Stimulated activated CD8-positive, alpha-beta memory T cell treated with anti-CD3 and anti-CD28 coated beads, Interleukin-4, amount 100 ng/mL, for 24 hours (primary cell): ENCODE results near the gene OVOL3.

Experiments
- DNase-seq: peaks from one replicate; pipeline ENCODE4 v3.0.0-alpha.2; 2020; ENCODE audit warnings: low read depth

OVOL3 gene

DNA sequence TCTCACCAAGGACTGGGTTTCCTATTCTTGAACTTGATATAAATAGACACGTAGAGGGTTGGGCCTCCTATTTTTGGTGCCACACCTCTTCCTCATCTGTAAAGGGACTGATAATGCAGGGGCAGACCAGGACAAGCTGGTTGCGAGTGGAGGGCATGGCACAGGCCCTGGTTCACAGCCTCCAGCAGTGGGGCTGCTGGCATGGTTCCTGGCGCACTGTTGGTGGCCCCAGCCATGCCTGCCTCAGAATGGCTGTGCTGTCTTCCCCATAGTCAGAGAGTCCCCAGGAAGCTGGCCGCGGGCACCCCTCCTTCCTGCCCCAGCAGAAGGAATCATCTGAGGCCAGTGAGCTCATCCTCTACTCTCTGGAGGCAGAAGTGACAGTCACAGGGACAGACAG is 10.5 kb upstream of the OVOL3 start:
- DNase-seq: no peak

DNA sequence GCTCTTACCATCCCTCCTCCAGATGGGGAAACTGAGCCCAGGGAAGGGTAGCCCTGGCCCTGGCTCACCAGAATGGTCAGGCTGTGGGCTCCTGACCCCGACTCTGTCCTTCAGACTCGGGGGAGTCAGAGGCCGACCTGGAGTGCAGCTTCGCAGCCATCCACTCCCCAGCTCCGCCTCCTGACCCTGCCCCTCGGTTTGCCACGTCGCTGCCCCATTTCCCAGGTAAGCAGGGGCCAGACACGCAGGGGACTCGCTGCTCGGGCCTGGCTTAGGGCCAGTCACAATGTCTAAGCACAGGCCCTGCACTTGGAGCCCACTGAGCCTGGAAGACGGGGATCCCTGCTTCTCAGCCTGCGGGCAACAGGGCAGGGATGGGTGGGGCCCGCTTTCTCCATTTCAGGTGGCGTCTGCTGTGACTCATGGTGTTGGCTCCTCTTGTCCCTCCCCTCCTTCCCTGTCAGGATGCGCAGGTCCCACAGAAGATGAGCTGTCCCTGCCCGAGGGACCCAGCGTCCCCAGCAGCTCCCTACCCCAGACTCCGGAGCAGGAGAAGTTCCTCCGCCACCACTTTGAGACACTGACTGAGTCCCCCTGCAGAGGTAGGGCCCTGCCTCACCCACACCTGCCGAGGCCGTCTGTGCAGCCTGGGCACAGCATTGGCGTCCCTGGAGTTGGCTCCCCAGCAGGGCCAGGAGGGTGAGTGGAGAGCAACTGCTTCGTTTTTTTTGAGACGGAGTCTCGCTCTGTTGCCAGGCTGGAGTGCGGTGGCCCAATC is 9.2 kb upstream of the OVOL3 start:
- DNase-seq: no peak

DNA sequence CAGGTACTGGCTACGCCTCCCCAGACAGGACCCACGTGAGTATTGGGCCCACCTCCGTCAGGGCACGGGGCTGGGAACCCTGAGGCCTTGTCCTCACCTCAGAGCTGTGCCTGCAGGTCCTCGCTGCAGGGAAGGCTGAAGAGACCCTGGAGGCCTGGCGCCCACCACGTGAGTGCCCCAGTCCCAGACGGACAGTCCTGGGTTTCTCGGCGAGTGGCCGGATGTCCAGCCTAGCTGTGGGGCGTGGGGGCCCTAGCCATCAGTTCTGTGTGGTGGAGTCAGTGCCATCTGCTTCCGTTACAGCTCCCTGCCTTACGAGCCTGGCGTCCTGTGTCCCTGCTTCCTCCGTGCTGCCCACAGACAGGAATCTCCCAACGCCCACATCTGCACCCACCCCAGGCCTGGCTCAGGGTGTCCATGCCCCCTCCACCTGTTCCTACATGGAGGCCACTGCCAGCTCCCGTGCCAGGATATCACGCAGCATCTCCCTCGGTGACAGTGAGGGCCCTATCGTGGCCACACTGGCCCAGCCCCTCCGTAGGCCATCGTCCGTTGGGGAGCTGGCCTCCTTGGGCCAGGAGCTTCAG is 7.8 kb upstream of the OVOL3 start:
- no peak for DNase-seq

DNA sequence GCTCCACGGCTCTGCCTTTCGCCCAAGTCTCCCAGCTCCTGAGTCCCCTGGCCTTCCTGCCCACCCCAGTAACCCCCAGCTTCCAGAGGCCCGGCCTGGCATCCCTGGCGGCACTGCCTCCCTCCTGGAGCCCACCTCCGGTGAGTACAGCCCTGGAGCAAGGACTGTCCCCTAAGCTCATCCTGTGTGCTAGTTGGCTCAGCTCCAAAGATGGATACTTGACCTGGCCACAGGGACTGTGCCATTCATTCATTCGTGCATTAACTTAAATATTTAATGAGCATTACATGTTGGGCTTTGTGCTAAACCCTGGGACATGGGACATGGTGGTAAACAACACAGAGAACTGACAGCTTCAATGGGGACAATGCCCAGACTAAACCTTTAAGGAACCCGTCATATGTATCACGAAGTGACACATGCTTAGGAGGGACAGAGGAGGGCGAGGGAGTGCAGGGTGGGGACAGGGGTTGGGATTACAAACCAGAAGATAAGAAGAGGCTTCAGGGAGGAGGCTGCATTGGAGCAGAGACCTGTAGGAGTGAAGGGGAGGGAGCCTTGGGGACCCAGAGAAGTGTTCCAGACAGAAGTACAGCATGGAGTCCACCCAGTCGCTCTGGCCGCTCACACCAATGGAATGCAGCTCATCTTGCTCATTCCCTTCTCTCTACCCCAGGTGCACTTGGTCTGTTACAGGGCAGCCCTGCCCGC is 6.9 kb upstream of the OVOL3 start:
- no peak for DNase-seq

DNA sequence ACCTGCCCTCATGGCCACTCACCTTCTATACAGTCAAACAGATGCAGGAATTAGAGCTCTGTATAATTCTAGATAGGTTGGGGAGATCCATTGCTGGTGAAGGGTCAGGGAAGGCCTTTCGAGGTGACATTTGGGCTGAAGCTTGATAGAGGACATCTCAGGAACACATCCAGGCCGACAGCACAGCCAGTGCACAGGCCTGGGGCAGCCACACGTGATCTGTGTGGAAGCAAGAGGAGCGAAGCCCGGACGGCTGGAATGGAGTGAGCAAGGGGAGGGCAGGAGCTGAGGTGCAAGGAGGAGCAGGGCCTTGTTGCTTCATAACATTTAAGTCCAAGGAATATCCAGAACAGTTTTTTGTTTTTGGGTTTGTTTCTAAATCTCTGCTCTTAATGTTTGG is 4.5 kb upstream of the OVOL3 start:
- DNase-seq: no peak

DNA sequence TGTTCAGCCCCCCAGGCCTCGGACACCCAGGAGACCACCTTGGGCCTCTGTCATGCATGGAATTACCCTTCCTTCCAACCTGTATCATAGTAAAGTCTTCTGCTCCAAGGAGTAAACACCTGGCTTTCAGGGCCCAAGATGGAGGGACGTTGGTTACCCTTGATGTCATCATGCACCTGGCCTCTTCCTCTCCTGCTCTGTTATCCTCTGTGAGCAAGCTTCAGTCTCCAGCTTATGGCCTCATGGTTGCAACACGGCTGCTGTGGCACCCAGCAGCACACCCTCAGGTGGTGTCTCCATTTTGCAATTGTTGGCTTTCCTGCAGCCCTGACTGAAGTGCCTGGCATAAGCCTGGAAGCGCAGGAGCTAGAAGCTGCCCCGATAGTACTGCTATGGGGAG is 4.0 kb upstream of the OVOL3 start:
- no peak for DNase-seq

DNA sequence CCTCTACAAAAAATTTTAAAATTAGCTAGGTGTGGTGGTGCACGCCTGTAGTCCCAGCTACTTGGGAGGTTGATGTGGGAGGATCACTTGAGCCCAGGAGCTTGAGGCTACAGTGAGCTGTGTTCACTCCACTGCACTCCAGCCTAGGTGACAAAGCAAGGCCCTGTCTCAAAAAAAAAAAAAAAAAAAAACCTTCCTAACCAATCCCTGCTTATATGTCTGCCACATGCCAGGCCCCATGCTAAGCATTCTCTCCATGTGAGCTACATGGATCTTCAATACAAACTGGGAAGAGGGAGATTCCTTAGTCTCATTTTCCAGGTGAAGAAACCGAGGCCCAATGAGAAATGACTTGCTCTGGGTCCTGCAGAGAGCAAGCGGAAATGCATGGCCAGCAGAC is 2.3 kb upstream of the OVOL3 start:
- no peak for DNase-seq

DNA sequence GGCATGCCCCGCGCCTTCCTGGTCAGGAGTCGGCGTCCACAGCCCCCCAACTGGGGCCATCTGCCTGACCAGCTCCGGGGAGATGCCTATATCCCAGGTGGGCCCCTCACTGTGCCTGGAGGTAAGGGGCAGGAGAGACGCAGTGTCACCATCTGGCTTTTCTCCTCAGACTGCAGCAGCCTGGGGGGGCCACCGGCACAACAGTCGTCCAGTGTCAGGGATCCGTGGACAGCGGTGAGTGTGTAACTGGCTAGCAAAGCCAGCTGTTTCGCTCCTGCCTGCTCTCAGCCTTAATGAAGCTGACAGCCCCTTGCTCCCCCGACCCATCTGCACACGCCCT is 227 bp downstream of the OVOL3 start:
- DNase-seq: no peak

DNA sequence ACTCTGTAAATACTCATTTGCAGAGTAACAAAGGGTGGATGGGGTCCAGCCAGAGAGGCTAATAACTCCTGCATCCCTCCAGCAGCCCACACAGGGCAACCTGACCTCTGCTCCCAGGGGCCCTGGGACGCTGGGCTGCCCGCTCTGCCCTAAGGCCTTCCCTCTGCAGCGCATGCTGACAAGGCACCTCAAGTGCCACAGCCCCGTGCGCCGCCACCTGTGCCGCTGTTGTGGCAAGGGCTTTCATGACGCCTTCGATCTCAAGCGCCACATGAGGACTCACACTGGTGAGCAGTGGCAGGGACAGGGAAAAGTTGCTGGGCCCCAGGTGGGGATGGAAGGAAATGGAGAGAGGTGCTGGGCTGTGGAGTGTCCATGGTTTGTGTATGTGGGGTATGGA is 1.7 kb downstream of the OVOL3 start:
- DNase-seq: no peak

DNA sequence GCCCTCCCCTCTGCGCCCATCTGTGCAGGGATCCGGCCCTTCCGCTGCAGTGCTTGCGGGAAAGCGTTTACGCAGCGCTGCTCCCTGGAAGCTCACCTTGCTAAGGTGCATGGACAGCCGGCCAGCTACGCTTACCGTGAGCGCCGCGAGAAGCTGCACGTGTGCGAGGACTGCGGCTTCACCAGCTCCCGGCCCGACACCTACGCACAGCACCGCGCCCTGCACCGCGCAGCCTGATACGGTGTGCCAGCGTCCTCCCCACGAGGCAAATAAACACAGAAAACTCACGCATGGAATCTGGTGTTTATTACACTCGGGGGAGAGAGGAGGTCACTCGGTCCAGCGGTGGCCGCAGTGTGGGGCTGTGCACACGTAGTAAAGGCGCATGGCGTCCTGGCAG is 2.5 kb downstream of the OVOL3 start:
- DNase-seq: no peak

DNA sequence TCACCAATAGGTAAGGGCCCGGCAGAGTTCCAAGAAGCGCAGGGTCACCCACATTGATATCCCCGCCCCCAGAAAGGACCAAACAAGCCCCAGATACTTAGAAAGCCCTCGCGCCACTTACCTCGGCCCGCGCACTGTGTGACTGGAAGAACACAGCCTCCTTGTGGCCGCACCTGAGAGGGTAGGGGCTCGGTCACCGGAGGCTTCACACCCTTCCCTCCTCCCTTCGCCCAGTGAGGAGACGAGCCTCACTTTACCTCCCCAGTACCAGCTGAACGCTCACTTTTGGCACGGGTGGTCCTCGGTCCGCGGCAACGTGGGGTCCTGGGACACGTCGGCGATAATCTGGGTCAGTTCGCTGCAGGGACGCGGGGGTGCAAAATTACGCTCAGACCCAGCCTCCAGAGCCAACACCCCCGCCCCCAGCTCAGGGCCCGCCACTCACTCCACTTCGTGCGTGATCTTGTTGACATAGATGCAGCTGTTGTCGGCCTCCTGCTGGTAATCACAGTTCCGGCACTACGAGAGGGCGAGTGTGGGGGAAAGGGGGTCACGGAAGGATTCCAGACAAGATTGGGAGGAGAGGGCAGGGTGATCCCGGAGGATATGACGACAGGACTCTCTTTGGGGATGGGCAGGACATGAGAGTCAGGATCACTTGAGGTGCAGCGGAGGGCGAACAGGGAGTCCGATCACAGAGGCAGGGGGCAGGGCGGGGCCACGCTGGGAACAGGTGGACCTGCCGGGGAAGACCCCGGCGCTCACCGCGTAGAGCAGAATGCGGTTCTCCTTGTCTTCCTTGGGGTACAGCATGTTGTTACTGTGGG is 3.2 kb downstream of the OVOL3 start:
- no peak for DNase-seq

DNA sequence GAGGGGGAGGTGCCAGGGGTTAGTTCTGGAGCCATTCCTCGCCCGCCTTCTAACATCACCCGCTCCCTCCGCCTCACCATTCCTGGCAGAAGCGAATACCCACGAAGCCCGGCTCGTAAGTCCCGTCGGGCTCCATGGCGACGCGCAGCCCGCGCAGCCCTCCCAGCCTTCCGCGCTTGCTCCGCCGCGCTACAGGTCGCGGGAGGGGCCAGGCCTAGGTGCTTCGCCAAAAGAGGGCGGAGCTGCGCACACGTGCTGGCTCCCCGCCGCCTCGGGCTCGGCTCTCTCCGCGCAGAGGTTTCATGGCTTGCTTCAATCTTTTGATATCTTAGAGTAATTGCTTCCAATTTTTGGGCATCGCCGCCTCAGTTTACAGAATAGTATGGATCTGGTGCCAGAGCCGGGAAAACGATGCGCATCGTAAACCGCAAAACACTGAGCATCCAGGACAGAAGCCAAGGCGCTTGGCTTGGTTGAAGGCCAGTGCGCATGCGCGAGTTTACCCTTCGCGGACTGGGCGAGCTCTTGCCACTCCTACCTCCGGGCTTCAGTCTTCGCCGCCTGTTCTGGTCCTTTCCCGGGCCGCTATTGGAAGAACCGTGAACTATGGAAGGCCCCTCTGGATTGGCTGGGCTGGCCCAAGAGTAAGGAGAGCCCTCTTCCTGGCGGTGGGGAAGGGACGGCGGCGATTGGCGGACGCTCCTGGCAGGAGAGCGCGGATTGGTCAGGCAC is 3.9 kb downstream of the OVOL3 start, which contains the start of gene POLR2I:
Gene POLR2I, minus strand, starts transcription at position 155 of the 732 bp plus-strand sequence. Its CDS starts 19 bp downstream, at position 136.
- DNase-seq: peak; percentile 96

DNA sequence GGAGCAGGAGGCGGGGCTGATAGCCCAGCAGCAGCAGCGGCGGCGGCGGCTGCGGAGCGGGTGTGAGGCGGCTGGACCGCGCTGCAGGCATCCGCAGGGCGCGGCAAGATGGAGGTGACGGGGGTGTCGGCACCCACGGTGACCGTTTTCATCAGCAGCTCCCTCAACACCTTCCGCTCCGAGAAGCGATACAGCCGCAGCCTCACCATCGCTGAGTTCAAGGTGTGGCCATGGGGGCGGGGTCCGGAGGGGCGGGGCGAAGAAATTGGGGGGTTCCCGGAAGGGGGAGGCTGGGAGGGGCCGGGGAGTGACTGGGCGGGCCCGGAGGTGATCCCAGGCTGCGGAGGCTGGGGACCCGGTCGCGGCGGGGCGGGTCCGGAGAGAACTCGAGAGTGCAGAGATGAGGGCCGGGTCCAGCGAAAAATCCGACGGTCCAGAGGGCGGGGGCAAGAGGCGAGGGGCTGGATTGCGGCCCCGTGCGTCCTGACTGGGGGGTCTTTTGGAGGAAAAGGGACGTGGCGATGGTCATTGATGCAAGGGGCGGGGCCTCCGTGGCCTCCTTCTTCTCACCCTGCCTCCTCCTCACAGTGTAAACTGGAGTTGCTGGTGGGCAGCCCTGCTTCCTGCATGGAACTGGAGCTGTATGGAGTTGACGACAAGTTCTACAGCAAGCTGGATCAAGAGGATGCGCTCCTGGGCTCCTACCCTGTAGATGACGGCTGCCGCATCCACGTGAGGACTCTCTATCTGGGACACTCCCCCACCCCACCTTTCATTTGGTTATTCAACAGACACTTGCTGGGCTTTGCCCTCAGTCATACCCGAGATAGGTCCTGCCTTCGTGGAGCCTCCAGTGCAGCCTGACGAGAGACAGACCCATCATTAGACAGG is 4.8 kb downstream of the OVOL3 start, which contains the start of gene TBCB:
Gene TBCB, plus strand, starts transcription at position 16 of the 891 bp plus-strand sequence. Its CDS starts 93 bp downstream, at position 109.
- peak; percentile 86 for DNase-seq

DNA sequence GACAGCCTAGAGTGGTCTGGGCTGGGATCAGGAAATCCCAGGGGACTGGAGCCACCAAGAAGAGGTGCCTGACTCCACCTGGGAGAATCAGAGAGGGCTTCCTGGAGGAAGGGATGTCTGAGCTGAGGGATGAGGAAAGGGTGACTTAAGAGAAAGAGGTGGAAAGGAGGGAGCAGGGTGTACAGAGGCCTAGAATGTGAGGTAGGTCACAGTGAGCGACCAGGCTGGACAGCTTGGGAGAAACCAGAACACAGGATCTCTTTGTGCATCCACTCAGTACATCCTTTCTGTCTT is 5.3 kb downstream of the OVOL3 start:
- no peak for DNase-seq

DNA sequence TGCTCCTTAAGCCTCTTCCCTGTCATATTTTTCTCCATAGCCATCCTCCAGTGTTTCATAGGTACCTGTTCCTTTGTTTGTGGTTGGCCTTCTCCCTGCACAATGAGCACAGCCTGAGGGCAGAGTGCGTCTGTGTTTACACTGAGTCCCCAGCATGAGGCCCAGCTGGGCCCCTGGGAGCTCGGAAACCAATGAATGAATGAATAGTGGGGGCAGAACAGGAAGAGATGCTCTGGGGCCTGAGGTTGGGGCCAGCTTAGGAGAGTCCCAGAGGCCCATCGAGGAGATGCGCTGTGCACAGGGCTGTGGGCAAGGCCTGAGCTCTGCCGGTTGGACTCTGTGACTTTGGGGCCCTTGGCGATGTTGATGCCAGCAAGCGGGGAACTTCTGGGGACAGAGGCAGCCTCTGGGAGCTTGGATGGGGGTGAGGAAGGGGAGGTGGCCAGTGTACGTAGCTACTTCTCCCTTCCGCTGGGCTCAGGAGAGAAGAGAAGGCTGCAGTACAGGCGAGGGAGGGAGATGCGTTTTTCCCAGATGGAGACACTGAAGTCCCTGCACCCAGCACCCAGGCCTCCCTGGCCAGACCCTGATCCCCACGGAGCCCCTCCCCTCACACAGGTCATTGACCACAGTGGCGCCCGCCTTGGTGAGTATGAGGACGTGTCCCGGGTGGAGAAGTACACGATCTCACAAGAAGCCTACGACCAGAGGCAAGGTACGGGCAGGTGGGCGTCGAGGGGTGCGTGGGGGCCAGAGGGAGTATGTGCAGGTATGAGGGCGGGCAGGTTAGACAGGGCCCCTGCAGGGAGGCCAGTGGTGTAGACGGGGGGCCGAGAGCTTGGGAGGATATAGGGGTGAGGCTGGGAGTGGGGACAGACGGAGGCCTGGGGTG is 9.4 kb downstream of the OVOL3 start:
- no peak for DNase-seq

DNA sequence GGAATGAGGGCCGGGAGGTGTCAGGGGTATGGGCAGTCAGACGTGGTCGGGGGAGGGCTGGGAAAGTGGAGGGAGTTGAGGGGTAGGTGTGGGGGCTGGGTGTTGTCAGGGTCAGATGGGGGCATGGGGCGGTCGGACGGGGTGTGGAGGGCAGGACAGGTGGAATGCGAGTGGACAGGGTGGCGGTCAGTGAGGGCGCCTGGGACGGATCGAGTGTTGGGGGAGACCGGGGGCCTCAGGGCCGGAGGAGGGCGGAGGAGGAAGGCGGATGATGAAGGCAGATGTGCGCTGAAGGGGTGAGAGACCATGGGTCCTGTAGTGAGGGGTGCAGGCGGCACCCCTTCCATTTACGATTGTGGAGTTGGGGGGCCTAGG is 10.0 kb downstream of the OVOL3 start:
- DNase-seq: no peak

DNA sequence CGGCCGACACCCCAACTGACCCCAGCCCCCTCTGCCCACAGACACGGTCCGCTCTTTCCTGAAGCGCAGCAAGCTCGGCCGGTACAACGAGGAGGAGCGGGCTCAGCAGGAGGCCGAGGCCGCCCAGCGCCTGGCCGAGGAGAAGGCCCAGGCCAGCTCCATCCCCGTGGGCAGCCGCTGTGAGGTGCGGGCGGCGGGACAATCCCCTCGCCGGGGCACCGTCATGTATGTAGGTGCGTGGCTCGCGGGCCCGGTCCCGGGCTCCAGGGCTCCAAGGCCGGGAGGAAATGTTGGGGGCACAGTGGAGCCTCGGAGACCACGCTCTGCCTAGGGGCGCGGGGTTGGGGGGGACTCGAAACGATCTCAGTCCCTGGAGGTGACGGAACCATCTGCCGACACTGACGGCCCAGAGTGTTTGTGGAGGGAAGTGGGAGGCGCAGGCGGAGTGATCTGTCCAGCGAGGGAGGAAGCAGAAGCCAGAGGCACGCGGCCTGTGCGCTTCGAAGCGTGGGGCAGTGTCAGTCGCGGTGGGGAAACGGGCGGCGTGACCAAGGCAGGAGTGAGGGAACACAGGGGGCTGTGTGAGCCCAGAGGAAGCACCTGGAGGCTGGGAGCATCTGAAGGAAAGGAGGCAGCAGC is 10.7 kb downstream of the OVOL3 start:
- DNase-seq: no peak

DNA sequence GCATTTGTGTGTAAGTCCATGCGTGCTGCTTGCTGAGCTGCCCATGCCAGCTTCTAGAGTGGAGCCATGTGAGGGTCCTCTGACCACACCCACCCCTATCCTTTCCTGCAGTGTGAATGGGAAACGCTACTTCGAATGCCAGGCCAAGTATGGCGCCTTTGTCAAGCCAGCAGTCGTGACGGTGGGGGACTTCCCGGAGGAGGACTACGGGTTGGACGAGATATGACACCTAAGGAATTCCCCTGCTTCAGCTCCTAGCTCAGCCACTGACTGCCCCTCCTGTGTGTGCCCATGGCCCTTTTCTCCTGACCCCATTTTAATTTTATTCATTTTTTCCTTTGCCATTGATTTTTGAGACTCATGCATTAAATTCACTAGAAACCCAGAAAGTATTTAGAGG is 14.6 kb downstream of the OVOL3 start:
- no peak for DNase-seq

DNA sequence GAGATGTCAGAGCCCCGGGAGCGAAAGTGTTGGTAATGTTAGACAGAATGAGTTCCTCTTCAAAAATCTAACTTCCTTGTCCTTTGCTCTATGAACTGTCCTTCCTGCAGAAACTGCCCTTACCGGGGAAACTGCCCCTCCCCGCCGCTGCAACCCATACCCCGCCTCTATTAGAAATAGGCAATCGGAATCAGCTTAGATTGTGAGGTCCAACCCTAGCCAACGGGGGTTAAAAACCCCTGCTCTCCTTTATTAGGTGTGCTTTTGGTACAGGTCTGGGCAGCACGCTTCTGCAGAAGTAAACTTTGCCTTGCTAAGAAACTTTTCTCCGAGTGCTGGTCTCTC is 17.4 kb downstream of the OVOL3 start:
- DNase-seq: no peak
